ENCODE data around the gene KLHL29. TPM values are rescaled to one million over a fixed set of nuclear protein-coding genes. Genes with fewer than 3 reads are reported as not detected.

KLHL29 gene
- total and polyA plus RNA-seq, 10 of the 15 experiments (the other 5 are each of a cell fraction or from before 2014, with no cell fraction given), result 1.4 to 19.5 (median 6.1) TPM

DNA sequence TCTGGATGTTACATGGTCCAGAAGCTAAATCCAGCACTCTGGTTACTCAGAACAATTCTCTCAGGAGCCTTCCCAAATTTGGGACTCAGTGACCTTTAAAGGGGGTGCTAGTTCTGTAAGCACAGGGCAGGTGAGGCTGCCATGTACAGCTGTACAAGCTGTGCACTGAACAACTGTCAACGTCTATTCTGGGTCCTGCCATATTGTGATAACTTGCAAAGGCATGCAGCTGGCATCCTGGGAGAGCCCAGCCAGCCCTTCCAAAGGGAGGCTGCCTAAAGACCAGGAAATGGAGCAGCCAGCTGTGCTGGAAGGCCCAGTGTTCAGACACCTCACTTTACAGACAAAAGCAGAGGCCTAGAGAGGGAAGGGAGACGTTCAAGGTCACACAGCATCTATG, 204.8 kb downstream of the KLHL29 start (continued):
- TF ChIP-seq E2F8 (IDR thresholded peaks at IDR 0.05; ENCODE audit: low read depth, partially characterized antibody) (no peak), RAD51 (IDR thresholded peaks at IDR 0.05) (no peak)

GRCh38 chr2:23590241-23590869, 205.4 kb downstream of the KLHL29 start:
- SMC1A ChIA-PET (ENCODE audit: uncharacterized antibody, unreplicated experiment), result no interaction called here
- ATAC-seq, result no peak
- no peak for FAIRE-seq
- Histone ChIP-seq H3K36me3 (ENCODE audit: control insufficient read depth in 2 of 2, insufficient read depth in 2 of 2, low read length in 1 of 2) (no peaks in the 10 kb centered on the region; a peak in 1 of 4 replicates), H4K20me1 (ENCODE audit: control insufficient read depth, insufficient read depth) (no peaks in the 10 kb centered on the region), H3K4me3 (no peak overlapping the region), H3K4me1 (ENCODE audit: control insufficient read depth, insufficient read depth, low read length) (no peaks in the 10 kb centered on the region), H3K9ac (ENCODE audit: control insufficient read depth, insufficient read depth, low read length) (no peak overlapping the region), H3K27ac (ENCODE audit: control insufficient read depth, insufficient read depth) (no peak overlapping the region), H2AFZ (ENCODE audit: control insufficient read depth, low read depth, low read length) (no peak overlapping the region), H3K9me3 (replicated peaks; ENCODE audit: control insufficient read depth, insufficient read depth, low read length) (no peaks in the 10 kb centered on the region), H3K79me2 (ENCODE audit: control insufficient read depth, insufficient read depth, low read length) (no peaks in the 10 kb centered on the region), H3K4me2 (ENCODE audit: control insufficient read depth, insufficient read depth) (no peak overlapping the region), H3K27me3 (replicated peaks in 1 of 2; ENCODE audit: control insufficient read depth in 2 of 2, insufficient read depth in 2 of 2, low read length in 1 of 2) (no peaks in the 10 kb centered on the region)
- RAD21 ChIA-PET (ENCODE audit: unreplicated experiment), result no interaction called here
- 82% methylated on average over 14 of the region's 14 CpGs for WGBS (ENCODE audit: insufficient coverage, insufficient replicate concordance, low lambda C conversion rate, missing lambda C conversion rate)
- in situ Hi-C loops (cut with MboI), result no loop called here
- POLR2A ChIA-PET, result no interaction called here
- no peak for TF ChIP-seq SIN3A (IDR thresholded peaks at IDR 0.05; ENCODE audit: low read depth, low read length)
- CTCF ChIA-PET, result no interaction called here
- intact Hi-C loops (cut with micrococcal nuclease; ENCODE audit: unreplicated experiment), result no loop called here
- no peak for DNase-seq (ENCODE audit: low read depth, low spot score)
- no TSS peak for BruUV-seq (replicated peaks)
